Endothelial cell (in vitro differentiated cells): Measurements from ENCODE around the gene MARS1. TPM values are rescaled to one million over a fixed set of nuclear protein-coding genes. Genes with fewer than 3 reads are reported as not detected.
A peak's percentile ranks its signal among the peaks of the same experiment; 100 is the strongest.

Experiments
- DNase-seq: peaks from one replicate; pipeline ENCODE4 v3.0.0; 2021; ENCODE audit warnings: low spot score
- H3K27ac Mint-ChIP-seq: one replicate; pipeline ENCODE4 v1.8.0; 2021; ENCODE audit warnings: mixed read lengths, inconsistent platforms; ENCODE audit not compliant: unreplicated experiment
- H3K27me3 Mint-ChIP-seq: one replicate; pipeline ENCODE4 v1.8.0; 2021; ENCODE audit warnings: mild to moderate bottlenecking, moderate library complexity, mixed read lengths, inconsistent platforms; ENCODE audit not compliant: unreplicated experiment
- H3K36me3 Mint-ChIP-seq: one replicate; pipeline ENCODE4 v1.8.0; 2021; ENCODE audit warnings: mild to moderate bottlenecking, low read depth, mixed read lengths, inconsistent platforms; ENCODE audit not compliant: unreplicated experiment
- H3K4me1 Mint-ChIP-seq: one replicate; pipeline ENCODE4 v1.8.0; 2021; ENCODE audit warnings: mild to moderate bottlenecking, mixed read lengths, inconsistent platforms; ENCODE audit not compliant: unreplicated experiment
- H3K4me3 Mint-ChIP-seq: one replicate; pipeline ENCODE4 v1.8.0; 2021; ENCODE audit warnings: mild to moderate bottlenecking, mixed read lengths, inconsistent platforms; ENCODE audit not compliant: unreplicated experiment
- H3K9me3 Mint-ChIP-seq: one replicate; pipeline ENCODE4 v1.8.0; 2021; ENCODE audit warnings: mixed read lengths, inconsistent platforms; ENCODE audit not compliant: unreplicated experiment
- total RNA-seq: library from RNA; stranded (reverse); fragmentation: NEBNext Ultra II Directional; extraction: Animal tissue kit (Norgen Biotek cat#: 25700); gene quantifications from one replicate; pipeline ENCODE4 v1.2.1, GENCODE V29; 2021; ENCODE audit not compliant: unreplicated experiment
- TF ChIP-seq, protein P1 (sequence below): fragments of 200-600 bp; sonication (generic); IDR thresholded peaks from one replicate; pipeline ENCODE4 v1.5.0; 2021; ENCODE audit warnings: antibody characterized with exemption; ENCODE audit not compliant: unreplicated experiment

Gene MARS1
- total RNA-seq, 1 donor from 2014 or later: 183 TPM

DNA sequence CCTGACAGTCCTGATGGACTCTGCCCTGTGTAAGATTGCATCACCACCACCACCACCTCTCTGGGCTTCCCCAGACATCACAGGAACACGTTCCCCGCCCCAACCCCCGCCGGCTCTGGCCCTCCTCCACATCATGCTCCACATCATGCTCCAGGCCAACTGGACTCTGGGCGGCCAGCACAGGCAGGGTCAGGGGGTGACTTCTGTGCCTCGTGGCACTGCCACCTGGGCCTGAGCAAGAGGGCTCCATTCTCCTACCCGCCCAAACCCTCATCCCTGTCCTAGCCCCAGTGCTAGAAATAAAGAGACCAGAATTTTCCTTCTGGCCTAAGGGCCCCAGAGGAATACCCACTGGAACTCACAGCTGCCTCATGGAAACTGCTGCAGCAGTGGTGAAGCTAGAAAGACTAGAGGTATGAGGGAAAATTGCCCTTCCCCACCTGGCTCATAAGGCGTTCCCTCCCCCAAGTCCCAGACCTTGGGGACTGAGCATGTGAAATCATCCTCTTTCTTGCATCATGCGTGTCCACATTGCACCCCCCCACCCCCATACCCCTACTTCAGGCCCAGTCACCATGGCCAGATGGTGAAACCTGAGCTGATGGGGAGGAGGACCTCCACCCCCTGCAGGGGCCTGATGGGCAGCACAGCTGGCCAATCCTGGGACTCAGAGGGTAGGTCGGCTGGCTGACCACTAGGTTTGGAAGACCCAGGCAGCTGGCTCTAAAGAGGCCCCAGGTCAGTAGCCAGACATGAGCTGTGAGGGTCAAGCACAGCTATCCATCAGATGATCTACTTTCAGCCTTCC, 33.1 kb upstream of the MARS1 start, which contains the start of gene INHBE:
TSS of gene INHBE (plus strand) at position 742 of the 808 bp plus-strand sequence. CDS start 230 bp downstream, outside the sequence.
- Mint-ChIP-seq H3K27me3 (peaks cover 14% of the 10 kb centered on the region), H3K9me3 (no peaks in the 10 kb centered on the region), H3K4me3 (no peak within 1 kb of the TSS), H3K27ac (no peak within 1 kb of the TSS), H3K4me1 (peaks cover 8% of the 10 kb centered on the region), H3K36me3 (peaks cover 11% of the 10 kb centered on the region)
- TF ChIP-seq, protein P1, sequence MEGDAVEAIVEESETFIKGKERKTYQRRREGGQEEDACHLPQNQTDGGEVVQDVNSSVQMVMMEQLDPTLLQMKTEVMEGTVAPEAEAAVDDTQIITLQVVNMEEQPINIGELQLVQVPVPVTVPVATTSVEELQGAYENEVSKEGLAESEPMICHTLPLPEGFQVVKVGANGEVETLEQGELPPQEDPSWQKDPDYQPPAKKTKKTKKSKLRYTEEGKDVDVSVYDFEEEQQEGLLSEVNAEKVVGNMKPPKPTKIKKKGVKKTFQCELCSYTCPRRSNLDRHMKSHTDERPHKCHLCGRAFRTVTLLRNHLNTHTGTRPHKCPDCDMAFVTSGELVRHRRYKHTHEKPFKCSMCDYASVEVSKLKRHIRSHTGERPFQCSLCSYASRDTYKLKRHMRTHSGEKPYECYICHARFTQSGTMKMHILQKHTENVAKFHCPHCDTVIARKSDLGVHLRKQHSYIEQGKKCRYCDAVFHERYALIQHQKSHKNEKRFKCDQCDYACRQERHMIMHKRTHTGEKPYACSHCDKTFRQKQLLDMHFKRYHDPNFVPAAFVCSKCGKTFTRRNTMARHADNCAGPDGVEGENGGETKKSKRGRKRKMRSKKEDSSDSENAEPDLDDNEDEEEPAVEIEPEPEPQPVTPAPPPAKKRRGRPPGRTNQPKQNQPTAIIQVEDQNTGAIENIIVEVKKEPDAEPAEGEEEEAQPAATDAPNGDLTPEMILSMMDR: no peak
- no peak for DNase-seq

GRCh38 chr12:57455374-57456144, 32.3 kb upstream of the MARS1 start:
- H3K4me1 Mint-ChIP-seq: peaks cover 12% of the 10 kb centered on the region
- no peak overlapping the region for H3K27ac Mint-ChIP-seq
- no peak for DNase-seq
- H3K27me3 Mint-ChIP-seq: peaks cover 17% of the 10 kb centered on the region
- no peaks in the 10 kb centered on the region for H3K9me3 Mint-ChIP-seq
- TF ChIP-seq, protein P1: no peak
- no peak overlapping the region for H3K4me3 Mint-ChIP-seq
- peaks cover 6% of the 10 kb centered on the region for H3K36me3 Mint-ChIP-seq

GRCh38 chr12:57456145-57456700, 31.6 kb upstream of the MARS1 start:
- Mint-ChIP-seq H3K9me3 (no peaks in the 10 kb centered on the region), H3K27me3 (peaks cover 19% of the 10 kb centered on the region), H3K27ac (no peak overlapping the region), H3K4me3 (no peak overlapping the region), H3K4me1 (peaks cover 12% of the 10 kb centered on the region), H3K36me3 (peaks cover 4% of the 10 kb centered on the region)
- peak; percentile 71 for DNase-seq
- TF ChIP-seq, protein P1: peak; percentile 45

DNA sequence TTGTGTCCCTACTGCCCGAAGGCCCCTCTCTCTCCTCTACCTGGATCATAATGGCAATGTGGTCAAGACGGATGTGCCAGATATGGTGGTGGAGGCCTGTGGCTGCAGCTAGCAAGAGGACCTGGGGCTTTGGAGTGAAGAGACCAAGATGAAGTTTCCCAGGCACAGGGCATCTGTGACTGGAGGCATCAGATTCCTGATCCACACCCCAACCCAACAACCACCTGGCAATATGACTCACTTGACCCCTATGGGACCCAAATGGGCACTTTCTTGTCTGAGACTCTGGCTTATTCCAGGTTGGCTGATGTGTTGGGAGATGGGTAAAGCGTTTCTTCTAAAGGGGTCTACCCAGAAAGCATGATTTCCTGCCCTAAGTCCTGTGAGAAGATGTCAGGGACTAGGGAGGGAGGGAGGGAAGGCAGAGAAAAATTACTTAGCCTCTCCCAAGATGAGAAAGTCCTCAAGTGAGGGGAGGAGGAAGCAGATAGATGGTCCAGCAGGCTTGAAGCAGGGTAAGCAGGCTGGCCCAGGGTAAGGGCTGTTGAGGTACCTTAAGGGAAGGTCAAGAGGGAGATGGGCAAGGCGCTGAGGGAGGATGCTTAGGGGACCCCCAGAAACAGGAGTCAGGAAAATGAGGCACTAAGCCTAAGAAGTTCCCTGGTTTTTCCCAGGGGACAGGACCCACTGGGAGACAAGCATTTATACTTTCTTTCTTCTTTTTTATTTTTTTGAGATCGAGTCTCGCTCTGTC, 31.0 kb upstream of the MARS1 start:
- no peak overlapping the region for H3K27ac Mint-ChIP-seq
- no peaks in the 10 kb centered on the region for H3K9me3 Mint-ChIP-seq
- H3K4me1 Mint-ChIP-seq: peaks cover 14% of the 10 kb centered on the region
- H3K4me3 Mint-ChIP-seq: no peak overlapping the region
- TF ChIP-seq, protein P1: no peak
- peaks cover 4% of the 10 kb centered on the region for H3K36me3 Mint-ChIP-seq
- no peak for DNase-seq
- H3K27me3 Mint-ChIP-seq: peaks cover 21% of the 10 kb centered on the region
